GM18861 (cell line): Measurements from ENCODE around the gene LCN6.

ENCODE experiments used
- ATAC-seq: cut with Tn5 transposase; IDR thresholded peaks from one replicate; pipeline ENCODE4 v1.9.1; 2021; ENCODE audit not compliant: unreplicated experiment

The LCN6 gene

GRCh38 chr9:136726631-136727191, 21.6 kb downstream of the LCN6 start:
- no peak for ATAC-seq

GRCh38 chr9:136726118-136726517, 22.2 kb downstream of the LCN6 start:
- ATAC-seq = no peak

DNA sequence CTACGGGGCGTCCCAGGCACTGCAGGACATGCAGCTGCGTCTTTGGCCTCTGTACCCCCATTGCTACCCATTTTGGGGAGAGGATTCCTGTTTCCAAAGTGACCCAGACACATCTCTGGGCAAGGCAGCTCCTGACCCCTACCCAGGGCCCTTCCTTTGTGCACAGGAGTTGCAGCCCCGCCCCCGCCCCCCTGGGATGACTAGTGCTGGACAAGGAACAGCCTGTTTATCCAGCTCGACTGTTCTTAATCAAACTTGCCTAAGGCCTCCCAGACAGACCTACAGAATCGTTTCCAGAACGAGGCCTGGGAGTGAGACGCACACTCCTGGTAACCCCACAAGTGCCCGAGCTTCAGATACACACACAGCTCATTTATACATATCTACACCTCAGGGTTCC, 22.7 kb downstream of the LCN6 start:
- no peak for ATAC-seq

GRCh38 chr9:136724772-136725171, 23.6 kb downstream of the LCN6 start:
- no peak for ATAC-seq

- no peak for ATAC-seq
Observed at GRCh38 chr9:136723989-136724388, 24.3 kb downstream of the LCN6 start.

DNA sequence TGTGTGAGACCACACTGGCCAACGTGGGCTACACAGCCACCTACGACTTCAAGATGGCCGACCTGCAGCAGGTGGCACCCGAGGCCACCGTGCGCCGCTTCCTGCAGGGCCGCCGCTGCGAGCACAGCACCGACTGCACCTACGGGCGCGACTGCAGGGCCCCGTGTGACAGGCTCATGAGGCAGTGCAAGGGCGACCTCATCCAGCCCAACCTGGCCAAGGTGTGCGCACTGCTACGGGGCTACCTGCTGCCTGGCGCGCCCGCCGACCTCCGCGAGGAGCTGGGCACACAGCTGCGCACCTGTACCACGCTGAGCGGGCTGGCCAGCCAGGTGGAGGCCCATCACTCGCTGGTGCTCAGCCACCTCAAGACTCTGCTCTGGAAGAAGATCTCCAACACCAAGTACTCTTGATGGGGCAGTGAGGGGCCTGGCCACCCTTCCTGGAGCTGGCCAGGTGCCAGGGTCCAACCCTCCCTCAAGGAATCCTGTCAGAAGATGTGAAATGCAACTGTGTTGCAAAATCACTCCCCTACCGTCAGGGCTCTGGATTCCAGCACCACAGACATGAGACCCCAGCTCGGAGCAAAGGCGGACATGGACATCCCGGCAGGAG, 24.9 kb downstream of the LCN6 start:
- ATAC-seq = no peak

DNA sequence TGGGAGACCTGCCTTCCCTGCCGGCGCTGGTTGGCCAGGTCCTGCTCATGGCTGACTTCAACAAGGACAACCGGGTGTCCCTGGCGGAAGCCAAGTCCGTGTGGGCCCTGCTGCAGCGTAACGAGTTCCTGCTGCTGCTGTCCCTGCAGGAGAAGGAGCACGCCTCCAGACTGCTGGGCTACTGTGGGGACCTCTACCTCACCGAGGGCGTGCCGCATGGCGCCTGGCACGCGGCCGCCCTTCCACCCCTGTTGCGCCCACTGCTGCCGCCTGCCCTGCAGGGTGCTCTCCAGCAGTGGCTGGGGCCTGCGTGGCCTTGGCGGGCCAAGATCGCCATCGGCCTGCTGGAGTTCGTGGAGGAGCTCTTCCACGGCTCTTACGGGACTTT, 25.4 kb downstream of the LCN6 start:
- no peak for ATAC-seq

DNA sequence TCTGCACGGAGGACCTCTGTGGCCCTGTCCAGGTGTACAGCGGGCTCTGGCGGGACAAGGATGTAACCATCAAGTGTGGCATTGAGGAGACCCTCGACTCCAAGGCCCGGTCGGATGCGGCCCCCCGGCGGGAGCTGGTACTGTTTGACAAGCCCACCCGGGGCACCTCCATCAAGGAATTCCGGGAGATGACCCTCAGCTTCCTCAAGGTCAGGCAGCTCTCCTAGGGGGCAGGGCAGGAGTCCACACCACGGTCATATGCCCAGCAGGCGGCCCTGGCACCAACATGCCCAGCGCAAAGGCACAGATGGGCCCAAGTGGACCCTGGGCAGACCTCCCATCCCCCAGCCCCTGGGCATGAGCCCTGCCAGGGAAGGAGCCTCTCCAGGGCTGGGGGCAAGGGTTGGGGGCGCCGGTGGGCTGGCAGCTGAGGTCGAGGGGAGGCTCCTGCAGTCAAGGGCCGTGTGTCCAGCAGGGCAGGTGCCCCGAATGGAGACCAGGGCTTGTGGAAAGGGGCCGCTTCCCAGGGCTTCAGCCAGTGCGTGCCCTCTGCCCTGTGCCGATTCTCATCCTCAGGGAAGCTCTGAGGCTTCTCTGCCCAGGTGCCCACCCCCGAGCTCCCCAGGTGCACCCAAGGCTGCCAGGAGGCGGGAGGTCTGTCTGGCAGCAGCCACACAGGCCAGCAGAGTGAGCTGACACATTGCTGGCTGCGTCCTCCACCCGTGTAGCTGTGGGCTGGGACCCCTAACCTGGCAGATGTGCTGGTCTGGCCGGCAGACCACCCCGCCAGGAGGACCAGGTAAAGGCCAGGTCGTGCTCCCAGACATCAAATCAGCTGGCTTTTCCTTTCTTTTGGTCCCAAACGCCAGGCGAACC, 26.0 kb downstream of the LCN6 start:
- no peak for ATAC-seq

- no peak for ATAC-seq
Observed at GRCh38 chr9:136721339-136722092, 26.8 kb downstream of the LCN6 start.

DNA sequence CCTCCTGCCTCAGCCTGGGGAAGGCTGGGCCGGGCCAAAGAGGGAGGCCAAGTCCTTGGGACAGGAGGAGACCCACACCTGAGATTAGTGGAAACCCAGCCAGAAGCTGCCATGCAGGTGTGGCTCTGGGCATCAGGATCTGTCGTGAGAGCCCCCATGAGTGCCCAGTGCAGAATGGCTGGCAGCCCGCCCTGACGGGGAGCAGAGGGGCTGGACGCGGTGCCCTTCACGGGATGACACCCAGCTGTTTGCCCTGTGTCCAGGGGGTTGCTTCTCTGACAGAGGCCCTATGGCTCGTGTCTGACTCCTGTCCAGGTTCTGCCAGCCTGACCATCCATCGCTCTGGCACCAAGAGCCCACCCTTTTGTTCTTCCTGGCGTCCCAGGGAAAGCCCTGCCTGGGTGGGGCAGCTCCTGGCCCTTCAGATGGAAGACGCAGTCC, 27.4 kb downstream of the LCN6 start:
- no peak for ATAC-seq

GRCh38 chr9:136720251-136720897, 28.0 kb downstream of the LCN6 start:
- no peak for ATAC-seq

DNA sequence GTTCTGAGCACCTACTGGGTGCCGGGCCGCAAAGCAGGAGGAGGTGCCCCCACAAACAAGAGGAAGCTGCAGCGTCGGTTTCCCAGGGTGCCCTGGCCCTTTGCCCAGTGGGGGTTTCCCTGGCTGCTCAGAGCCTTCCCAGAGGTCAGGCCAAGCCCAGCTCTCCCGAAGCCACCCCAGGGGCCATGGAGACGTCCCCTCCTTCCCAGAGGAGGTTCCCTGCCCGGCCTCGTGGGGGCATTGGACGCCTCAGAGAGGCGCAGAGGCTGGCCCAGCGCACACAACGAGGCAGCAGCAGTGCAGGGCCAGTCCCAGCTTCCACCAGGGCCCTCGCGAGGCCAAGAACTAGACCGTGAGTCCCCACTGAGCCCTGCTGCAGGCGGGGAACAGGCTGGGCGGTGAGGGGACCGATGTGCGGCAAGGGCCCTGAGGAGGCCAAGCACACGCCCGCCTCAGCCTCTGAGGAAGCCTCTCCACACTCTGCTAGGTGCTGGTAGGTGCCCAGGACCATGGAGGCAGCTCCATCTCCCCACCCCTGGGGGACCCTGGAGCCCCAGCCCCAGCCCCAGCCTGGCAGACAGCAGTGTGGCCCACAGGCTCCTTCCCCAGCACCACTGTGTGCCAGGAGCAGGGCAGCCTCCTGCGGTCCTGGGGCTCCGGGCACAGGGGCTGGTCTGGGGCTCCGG, 29.0 kb downstream of the LCN6 start:
- ATAC-seq = no peak

- no peak for ATAC-seq
Observed at GRCh38 chr9:136718345-136719194, 29.8 kb downstream of the LCN6 start.

- ATAC-seq = no peak
Observed at GRCh38 chr9:136717399-136717798, 30.9 kb downstream of the LCN6 start.

- ATAC-seq = no peak
Observed at GRCh38 chr9:136714893-136715274, 33.4 kb downstream of the LCN6 start.

GRCh38 chr9:136714096-136714892, 34.0 kb downstream of the LCN6 start:
- no peak for ATAC-seq

GRCh38 chr9:136713550-136713949, 34.8 kb downstream of the LCN6 start:
- ATAC-seq = no peak

DNA sequence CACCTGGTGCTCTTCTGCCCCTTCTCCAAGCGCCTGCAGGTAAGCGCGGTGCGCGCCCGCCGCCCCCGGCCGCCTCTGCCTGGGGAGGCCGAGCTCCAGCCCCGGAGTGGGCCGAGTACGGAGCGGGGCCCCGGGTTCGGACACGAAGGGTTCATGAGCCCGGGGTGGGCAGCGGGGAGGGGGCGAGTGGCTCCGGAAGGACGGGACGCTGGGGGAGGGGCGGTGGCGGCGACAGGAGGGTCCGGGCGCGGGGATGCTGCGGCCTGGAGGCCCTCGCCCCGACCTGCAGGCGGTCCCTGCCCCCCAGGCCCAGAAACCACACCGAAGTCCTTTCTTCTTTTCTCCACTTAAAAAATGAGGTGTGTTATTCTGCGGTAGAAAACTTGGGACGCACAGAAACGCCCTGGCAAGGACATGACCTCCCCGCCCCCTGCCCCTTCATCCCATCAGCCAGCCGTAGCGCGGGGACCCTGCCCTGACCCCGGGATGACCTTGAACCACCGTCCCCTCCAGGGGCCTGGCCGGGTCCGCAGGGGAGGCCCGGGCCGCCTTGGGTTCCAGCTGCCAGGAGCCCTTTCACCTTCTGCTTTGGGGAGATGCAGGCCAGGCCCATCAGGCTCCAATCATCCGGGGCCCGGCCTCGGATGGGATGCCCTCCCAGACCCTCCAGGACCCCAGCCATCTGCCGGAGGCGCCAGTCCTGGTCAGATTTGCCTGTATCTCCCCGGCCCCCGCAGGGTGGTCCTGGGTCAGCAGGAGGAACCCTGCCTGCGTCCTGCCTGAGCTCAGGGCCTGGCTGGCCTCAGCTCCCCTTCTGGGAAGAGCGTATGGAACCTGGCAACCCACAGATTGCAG, 35.4 kb downstream of the LCN6 start:
- no peak for ATAC-seq
